OCI-LY3 (cell line): Measurements from ENCODE around the gene ECSCR.

Source experiments
- EZH2phosphoT487 ChIP-seq: fragments of 200-600 bp; shearing (Covaris generic); IDR thresholded peaks from 2 replicates; pipeline ENCODE4 v1.6.1; 2018; ENCODE audit warnings: antibody characterized with exemption, mixed run types, low read depth
- TF ChIP-seq, protein P1 (sequence below): fragments of 200-600, 300-600 bp; sonication (generic); IDR thresholded peaks from 2 replicates; pipeline ENCODE4 v1.5.1; 2014; ENCODE audit warnings: antibody characterized with exemption, low read length, low read depth

DNA sequence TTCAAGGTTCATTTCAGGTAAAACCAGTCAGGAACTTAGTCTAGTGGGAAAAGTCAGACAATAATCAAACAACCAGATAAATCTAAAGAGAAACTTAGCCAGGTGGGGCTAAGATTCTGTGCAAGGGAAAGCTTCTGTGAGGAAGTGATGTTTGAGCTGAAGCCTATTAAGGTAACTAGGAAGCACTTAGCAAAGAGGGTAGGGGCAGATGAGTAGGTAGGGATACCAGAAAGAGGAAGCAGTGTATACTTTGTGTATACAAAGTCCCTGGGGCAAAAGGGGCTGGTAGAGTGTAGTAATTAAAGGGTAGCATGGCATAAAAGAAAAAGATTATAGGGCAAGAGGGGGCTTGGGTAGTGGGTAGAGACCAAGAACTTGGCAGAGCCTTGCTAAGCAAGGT lies 55.0 kb downstream of the ECSCR start:
- TF ChIP-seq EZH2phosphoT487, result no peak
- TF ChIP-seq, protein P1, sequence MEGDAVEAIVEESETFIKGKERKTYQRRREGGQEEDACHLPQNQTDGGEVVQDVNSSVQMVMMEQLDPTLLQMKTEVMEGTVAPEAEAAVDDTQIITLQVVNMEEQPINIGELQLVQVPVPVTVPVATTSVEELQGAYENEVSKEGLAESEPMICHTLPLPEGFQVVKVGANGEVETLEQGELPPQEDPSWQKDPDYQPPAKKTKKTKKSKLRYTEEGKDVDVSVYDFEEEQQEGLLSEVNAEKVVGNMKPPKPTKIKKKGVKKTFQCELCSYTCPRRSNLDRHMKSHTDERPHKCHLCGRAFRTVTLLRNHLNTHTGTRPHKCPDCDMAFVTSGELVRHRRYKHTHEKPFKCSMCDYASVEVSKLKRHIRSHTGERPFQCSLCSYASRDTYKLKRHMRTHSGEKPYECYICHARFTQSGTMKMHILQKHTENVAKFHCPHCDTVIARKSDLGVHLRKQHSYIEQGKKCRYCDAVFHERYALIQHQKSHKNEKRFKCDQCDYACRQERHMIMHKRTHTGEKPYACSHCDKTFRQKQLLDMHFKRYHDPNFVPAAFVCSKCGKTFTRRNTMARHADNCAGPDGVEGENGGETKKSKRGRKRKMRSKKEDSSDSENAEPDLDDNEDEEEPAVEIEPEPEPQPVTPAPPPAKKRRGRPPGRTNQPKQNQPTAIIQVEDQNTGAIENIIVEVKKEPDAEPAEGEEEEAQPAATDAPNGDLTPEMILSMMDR, result no peak
